Stimulated activated CD4-positive, alpha-beta T cell treated with anti-CD3 and anti-CD28 coated beads, Interleukin-4, amount 100 ng/mL, for 24 hours (primary cell): ENCODE measurements around the gene A3GALT2.

Experiments used
- DNase-seq: peaks from one replicate; pipeline ENCODE4 v3.0.0-alpha.2; 2020

A3GALT2 gene

DNA sequence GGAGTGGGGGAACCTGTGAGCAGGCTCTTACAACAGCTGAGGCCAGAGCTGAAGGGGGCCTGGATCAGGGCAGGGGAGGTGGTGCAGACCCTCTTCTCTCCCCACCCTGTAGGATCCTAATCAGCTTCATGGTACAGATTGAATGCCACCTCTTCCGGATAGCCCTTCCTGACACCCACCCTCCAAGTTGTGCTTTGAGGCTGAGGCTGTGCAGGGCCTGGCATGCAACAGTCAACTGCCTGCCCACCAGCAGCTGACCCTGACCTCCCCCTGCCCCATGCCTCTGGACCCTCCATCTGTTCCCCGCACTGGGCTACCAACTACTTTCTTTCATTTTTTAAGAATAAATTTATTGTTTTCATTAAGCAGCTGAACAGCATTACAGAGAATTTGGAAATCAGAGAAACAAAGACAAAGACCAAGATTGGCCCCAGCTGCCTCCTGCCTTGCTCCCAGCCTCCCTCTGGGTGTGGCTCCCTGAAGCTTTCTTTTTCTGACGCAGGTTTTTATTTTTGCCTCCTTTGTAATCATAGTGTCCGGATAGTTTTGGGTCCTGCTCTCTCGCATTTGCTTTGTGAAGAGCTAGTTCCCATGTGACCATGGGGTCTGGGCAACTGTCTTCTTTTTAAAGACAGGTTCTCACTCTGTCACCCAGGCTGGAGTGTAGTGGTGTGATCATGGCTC, 51.8 kb downstream of the A3GALT2 start:
- DNase-seq = no peak

DNA sequence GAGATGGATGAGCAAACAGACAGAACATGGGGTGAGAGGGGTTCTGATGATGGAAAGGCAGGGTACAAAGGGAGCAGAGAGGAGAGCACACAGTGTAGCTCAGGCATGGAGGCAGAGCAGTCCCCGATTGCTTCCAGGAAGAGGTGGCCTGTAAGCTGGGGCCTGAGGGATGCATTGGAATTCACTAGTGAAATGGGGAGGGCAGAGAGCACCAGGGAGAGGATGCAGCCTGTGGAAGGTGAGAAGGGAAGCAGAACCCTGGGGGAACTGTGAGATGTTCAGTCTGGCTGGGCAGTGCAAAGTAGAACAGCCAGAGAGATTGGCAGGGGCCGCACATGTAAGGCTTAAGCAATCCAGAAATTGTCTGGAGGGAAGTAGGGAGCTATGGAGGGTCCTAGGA, 52.4 kb downstream of the A3GALT2 start:
- DNase-seq = no peak

DNA sequence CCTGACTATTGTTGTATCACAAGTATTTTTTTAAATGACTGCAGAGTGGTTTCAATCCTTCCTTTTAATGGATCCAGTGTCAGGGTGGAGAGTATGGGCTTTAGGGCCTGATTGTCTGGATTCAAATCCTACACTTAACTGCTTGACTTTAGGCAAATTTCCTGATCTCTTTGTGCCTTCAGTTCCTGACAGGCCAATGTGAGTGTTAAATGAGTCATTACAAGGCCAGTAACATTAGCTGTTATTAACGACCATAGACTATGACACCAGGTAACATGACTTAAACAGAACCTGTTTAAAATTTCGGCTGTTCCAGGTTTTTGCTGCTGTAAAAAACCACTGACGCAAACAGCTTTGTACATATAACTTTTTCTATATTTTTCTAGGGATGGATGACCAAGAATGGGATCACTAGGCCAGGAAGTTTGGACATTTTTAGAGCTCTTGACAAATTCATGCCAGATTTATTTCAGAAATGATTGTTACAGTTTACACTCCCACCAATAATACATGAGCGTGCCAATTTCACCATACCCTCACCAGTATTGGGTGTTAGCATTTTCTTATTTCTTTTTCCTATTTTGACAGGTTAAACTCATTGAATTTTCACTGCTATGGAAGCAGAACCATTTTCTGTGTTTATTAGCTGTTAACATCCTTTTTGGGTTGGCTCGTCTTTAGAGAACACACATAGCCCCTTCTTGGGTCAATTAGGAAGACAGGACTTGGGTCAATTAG, 53.3 kb downstream of the A3GALT2 start:
- DNase-seq = no peak

DNA sequence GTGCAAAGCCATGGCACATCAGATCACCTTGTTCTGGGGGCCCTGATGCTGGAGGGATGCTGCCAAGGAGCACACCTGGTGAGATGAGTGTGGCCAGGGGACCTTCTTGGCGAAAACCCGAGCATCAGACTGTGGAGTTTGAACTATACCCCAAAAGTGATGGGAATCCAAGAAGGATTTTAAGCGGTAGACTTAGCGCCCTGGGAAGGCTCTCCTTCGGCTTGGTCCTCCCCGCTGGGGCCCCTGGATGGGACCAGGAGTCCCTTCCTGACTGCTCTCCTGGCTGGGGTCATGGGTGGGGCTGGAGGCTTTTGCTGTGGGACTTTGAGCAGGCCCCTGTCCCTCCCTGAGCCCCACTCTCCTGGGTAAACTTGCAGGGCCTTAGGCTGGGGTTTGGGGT, 54.1 kb downstream of the A3GALT2 start:
- DNase-seq = no peak

DNA sequence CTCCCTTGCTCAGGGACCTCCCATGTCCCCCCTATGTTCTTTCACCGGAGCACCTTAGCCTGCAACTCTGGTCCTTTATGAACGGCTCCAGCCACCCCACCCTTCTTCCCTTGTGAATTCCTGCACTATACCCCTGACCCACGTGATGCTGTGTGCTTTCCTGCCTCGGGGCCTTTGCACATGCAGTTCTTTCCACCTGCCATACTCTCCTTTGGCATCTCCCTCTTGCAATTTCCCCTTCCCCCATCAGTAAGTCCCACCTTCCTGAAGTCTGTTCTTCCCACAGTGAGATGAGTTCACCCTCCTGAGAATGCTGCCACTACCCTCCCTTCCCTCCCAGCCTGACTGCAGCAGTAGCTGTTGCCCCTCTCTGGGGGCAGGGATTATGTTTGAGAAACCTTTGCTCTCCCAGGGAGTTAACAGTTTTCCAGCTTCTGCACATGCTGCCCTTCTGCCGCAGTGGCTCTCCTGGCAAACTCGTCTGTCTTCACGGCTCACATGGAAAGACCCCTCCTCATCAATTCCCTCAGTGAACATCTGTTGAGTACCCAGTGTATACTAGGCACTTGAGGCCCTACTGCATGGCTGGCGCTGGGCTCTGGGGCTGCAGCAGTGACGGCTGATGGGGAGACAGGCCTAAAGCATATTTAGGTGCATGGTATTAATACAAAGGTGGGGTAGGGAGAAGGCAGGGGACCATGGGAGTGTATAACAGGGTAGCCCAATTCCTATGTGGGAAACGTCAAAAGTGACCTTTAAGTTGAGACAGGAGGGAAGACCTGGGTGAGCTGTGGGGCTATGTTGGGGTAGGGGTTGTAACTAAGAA, 54.9 kb downstream of the A3GALT2 start:
- DNase-seq = no peak

DNA sequence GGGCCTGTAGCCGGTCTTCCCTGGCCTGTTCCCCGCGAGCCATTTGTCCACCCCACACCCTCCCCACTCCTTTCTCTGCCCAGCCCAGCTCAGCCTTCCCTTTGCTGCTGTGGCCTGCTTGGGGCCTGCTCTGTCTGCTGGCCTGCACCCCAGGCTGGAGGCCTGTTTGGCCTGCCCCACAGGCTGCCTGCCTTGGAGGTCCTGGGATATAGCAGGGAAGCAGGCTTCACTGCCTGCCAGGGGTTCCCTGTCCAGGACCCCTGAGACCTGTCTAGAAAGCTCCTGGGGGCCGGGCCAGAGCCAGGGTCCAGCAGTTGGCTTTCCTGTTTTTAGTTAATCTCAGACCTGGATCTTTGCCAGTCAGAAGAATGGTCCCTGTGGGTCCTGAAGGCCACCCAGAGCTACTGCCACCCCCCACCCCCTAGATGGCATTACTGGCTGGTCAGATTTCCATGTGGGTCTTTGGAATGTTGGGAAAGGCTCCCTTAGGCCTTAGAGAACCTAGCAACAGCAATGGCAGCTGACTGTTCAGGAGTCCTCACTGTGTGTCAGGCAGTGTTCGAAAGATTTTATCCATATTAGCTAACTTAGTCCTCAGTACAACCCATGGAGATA, 56.9 kb downstream of the A3GALT2 start:
- DNase-seq = no peak

DNA sequence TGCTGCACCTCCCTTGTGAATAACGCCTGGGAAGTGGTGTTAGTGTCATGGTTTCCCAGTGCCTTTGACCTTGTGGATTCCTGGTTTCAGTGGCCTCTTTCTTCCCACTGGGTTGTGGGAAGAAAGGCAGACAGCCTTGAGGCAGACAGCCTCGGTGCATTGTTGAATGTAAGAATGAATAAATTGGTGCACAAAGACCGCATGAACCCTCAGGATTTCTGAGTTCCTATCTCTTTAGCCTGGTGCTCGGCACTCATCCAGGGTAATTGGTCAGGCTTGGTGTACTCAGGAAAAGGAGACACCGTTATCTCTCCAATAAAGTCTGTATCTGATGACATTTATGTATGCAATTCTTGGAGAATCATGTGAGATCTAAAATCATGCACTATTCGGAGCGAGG, 59.6 kb downstream of the A3GALT2 start:
- DNase-seq = no peak

DNA sequence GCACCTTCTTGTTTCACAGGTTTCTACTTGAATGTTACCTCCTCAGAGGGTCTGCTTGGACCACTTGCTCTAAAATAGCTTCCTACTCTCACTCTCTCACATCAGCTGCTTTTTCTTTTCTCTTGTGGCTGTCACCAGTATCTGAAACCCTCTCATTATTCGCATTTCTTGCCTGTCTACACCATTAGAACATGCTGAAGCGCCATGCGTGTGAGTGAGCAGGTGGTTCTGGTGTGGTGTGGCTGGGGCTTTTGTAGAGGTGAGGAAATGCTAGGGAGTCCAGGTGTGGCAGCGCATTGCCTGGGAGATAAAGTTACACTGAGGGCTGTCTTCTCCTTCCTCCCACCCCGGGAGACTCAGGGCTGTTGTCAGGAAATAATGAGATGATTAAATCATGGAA, 60.5 kb downstream of the A3GALT2 start:
- no peak for DNase-seq

DNA sequence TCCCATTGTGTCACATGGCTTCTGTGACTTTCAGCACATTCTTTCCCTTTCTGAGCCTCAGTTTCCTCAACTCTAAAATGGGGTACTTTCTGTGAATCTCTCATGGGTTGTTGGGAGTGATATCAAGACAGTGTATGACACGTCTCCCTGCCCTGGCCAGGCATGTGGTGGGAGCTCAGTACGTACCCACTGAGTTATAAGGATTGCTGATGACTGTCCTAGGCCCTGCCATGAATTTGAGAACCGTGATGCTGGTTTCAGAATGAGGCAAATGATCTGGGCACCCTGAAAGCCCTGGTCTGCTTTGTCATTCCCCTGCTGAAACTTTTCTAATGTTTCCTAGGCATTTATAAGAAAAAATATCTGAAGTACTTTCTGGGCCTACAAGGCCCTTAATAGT, 61.0 kb downstream of the A3GALT2 start:
- DNase-seq = no peak

DNA sequence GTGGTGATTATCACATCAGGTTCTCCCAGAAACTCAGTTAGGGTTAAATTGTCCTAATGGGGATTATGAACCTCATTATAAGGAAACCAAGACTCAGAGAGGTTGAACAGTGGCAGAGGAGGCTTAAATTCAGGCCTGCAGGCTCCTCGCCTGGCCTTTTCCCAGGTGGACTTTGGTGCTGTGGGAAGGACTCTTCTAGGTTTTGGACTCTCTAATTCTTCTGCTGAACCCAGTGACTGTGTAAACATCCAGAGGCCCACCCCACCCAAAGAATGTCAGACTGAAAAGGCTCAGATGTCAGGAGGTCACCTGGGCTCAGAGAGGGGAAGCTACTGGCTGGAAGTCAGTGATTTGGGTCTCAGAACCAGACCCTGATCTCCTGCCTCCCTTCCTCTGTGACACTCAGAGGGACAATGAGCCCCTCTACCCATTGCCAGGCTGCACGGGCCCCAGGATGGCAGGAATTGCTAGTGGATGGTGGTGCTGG, 62.1 kb downstream of the A3GALT2 start:
- no peak for DNase-seq

DNA sequence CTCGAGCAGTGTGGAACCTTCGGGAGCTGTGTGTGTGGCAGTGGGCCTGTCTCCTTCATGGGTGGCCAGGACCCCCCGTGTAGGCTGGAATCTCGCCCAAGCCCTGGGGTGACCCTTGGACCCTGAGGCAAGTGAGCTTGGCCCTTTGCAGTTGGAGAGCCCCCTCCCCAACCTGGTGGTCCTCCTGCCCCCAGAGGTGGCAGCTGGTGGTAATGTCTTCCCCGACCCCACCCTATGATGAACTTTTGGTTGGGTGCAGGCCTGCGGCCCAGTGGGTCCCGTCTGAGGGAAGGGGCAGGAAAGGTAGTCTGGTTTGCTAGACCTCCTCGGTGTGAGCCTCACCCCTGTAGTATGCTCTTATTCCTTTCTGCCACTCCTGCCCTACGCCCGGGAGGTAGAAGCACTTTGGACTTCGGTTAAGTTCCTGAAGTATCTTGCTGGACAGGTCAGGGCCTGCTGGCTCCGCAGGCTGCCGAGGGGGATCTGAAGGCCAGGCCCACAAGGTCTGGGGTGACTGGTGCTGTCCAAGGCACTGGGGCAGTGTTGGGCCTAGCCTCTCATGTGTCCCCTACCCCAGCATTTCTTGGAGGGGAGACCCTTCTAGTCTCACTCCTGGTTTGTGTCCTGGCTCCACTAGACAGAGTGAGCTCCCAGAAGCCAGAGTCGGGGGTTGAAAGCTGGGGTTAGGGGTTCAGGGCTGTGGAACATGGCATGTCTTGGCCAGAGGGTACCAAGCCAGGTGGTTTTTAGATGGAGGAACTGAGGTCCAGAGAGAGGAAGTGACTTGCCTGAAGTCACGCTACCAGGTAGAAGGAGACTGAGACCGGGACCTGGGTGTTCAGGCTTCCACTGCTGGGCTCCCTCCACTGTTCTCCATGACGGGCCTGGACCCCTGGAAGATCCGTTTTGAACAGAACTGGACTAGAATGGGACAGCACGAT, 62.9 kb downstream of the A3GALT2 start:
- no peak for DNase-seq

DNA sequence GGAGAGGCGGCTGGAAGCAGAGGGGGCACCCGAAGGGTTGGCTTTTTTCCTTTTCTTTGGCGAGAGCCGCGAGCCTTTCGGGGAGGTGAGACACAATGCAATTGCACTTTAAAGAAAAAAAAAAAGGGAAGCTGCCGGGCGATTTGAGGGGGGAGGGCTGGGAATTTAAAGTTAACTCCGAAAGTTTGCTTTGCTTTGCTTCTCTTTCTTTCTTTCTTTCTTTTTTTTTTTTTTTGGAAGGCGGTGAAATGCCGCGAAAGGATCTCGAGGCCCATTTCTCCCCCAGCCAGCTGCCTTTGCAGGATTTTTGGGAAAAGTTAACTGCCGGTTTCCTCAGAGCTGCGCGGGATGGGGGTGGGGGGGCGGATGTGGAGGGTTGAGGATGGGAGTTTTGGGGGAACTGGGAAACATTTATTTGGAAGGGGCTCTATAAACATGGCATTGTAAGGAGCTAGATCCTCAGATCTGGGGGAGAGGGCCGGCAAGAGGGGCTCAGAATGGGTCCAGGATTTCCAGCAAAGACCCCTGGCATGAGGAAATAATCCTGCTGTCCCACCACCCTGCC, 63.6 kb downstream of the A3GALT2 start:
- DNase-seq = no peak
